Mesenchymal stem cell (in vitro differentiated cells and primary cell): Measurements from ENCODE around the gene SMARCAL1.

Source experiments
- DNase-seq: peaks from one replicate; pipeline ENCODE4 v3.0.0-alpha.2; 2013
- H2AFZ ChIP-seq: one replicate; pipeline ENCODE4 v1.6.1; 2013; ENCODE audit warnings: low read depth, mild to moderate bottlenecking, control low read depth, inconsistent platforms, low read length, moderate library complexity
- H2AK5ac ChIP-seq: 2 replicates; pipeline ENCODE4 v1.6.1; 2013; ENCODE audit warnings: low read length, moderate library complexity, mild to moderate bottlenecking, inconsistent platforms; ENCODE audit not compliant: severe bottlenecking
- H2BK120ac ChIP-seq: one replicate; pipeline ENCODE4 v1.6.1; 2013; ENCODE audit warnings: low read depth, mild to moderate bottlenecking, inconsistent platforms, low read length, moderate library complexity
- H2BK12ac ChIP-seq, 2 experiments: one replicate each; pipeline ENCODE4 v1.6.1; 2013; ENCODE audit warnings: inconsistent platforms in 2 of 2, low read length in 2 of 2, mild to moderate bottlenecking in 2 of 2, moderate library complexity in 2 of 2, control low read depth in 1 of 2
- H2BK15ac ChIP-seq: one replicate; pipeline ENCODE4 v1.6.1; 2013; ENCODE audit warnings: mild to moderate bottlenecking, low read depth, inconsistent platforms; ENCODE audit not compliant: poor library complexity, severe bottlenecking
- H2BK5ac ChIP-seq: 2 replicates; pipeline ENCODE4 v1.6.1; 2013; ENCODE audit warnings: low read depth, mild to moderate bottlenecking, low read length, control low read depth, inconsistent platforms; ENCODE audit not compliant: poor library complexity, severe bottlenecking
- H3K14ac ChIP-seq, 2 experiments: one replicate each; pipeline ENCODE4 v1.6.1; 2013; ENCODE audit warnings: inconsistent platforms in 2 of 2, low read length in 2 of 2, control low read depth in 1 of 2, mild to moderate bottlenecking in 1 of 2, moderate library complexity in 1 of 2
- H3K18ac ChIP-seq, 2 experiments: one replicate each; pipeline ENCODE4 v1.6.1; 2013; ENCODE audit warnings: inconsistent platforms in 2 of 2, low read length in 2 of 2, control low read depth in 1 of 2, low read depth in 1 of 2, mild to moderate bottlenecking in 1 of 2
- H3K23ac ChIP-seq, 2 experiments: one replicate each; pipeline ENCODE4 v1.6.1; 2013; ENCODE audit warnings: inconsistent platforms in 2 of 2, low read length in 2 of 2, mild to moderate bottlenecking in 2 of 2, moderate library complexity in 2 of 2, control low read depth in 1 of 2
- H3K27ac ChIP-seq: 2 replicates; pipeline ENCODE4 v1.5.1; 2013; ENCODE audit warnings: mild to moderate bottlenecking, moderate library complexity, low read length, control low read depth, inconsistent platforms; ENCODE audit not compliant: poor library complexity, severe bottlenecking
- H3K27me3 ChIP-seq, 2 experiments: 2 replicates each; pipeline versions ENCODE4 v1.6.1 to v1.7.0; 2013; ENCODE audit warnings: low read length in 2 of 2, mild to moderate bottlenecking in 2 of 2, moderate library complexity in 2 of 2, control low read depth in 1 of 2, inconsistent platforms in 1 of 2; ENCODE audit not compliant: control insufficient read depth in 1 of 2, insufficient read depth in 1 of 2
- H3K36me3 ChIP-seq, 2 experiments: 2 replicates each; pipeline versions ENCODE4 v1.6.1 to v1.7.0; 2013; ENCODE audit warnings: low read length in 2 of 2, control low read depth in 1 of 2, inconsistent platforms in 1 of 2, low read depth in 1 of 2, mild to moderate bottlenecking in 1 of 2; ENCODE audit not compliant: insufficient read depth in 2 of 2, control insufficient read depth in 1 of 2
- H3K4ac ChIP-seq, 2 experiments: one replicate each; pipeline ENCODE4 v1.6.1; 2013; ENCODE audit warnings: inconsistent platforms in 2 of 2, low read length in 2 of 2, mild to moderate bottlenecking in 2 of 2, moderate library complexity in 2 of 2, control low read depth in 1 of 2, low read depth in 1 of 2
- H3K4me1 ChIP-seq: 2 replicates; pipeline ENCODE4 v1.6.1; 2013; ENCODE audit warnings: low read depth, low read length, control low read depth; ENCODE audit not compliant: control insufficient read depth, insufficient read depth
- H3K4me2 ChIP-seq: 2 replicates; pipeline ENCODE4 v1.6.1; 2013; ENCODE audit warnings: low read length, mild to moderate bottlenecking, inconsistent platforms; ENCODE audit not compliant: poor library complexity, severe bottlenecking
- H3K4me3 ChIP-seq, 2 experiments: 2 replicates each; pipeline versions ENCODE4 v1.5.1 to v1.7.0; 2013; ENCODE audit warnings: low read length in 2 of 2, mild to moderate bottlenecking in 2 of 2, control low read depth in 1 of 2, low read depth in 1 of 2; ENCODE audit not compliant: insufficient read depth in 1 of 2
- H3K79me1 ChIP-seq: replicated peaks from 2 replicates; pipeline ENCODE4 v1.6.1; 2013; ENCODE audit warnings: mild to moderate bottlenecking, control low read depth, low read length, inconsistent platforms; ENCODE audit not compliant: poor library complexity, severe bottlenecking
- H3K9ac ChIP-seq: 2 replicates; pipeline ENCODE4 v1.7.0; 2013; ENCODE audit warnings: mild to moderate bottlenecking, low read length, moderate library complexity
- H3K9me3 ChIP-seq: 2 replicates; pipeline ENCODE4 v1.7.0; 2013; ENCODE audit warnings: mild to moderate bottlenecking, low read length; ENCODE audit not compliant: control insufficient read depth
- H4K8ac ChIP-seq: one replicate; pipeline ENCODE4 v1.6.1; 2013; ENCODE audit warnings: inconsistent platforms, mild to moderate bottlenecking, low read length, moderate library complexity
- H4K91ac ChIP-seq: one replicate; pipeline ENCODE4 v1.6.1; 2013; ENCODE audit warnings: mild to moderate bottlenecking, low read length, inconsistent platforms
- WGBS: methylation state at CpG from one replicate; pipeline ENCODE4 v1.1.7; 2013; ENCODE audit warnings: mixed read lengths; 5-methylcytosine and 5-hydroxymethylcytosine counted together

Gene SMARCAL1

DNA sequence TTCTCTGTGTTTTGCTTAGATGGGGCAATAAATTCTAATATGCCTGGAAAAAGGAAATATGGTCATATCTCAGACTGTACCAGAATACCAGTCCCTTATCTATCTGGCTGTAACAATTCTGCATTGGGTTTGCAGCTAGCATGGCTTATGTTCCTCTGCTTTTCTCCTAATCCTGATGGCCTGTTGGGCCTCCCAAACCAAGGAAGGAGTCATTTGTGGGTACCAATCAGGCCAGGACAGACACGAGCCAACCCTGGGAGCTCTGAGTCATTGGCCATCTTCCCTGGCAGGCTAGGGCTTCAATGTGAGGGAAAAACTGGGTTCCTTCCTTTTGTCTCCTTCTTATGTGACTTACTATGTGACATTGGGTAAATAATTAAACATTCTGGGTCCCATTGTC lies 12.0 kb downstream of the SMARCAL1 start:
- Histone ChIP-seq H3K18ac (no peak overlapping the region), H3K27ac (no peak overlapping the region), H2BK120ac (no peak overlapping the region), H3K9me3 (no peaks in the 10 kb centered on the region), H3K14ac (no peak overlapping the region), H2AFZ (no peak overlapping the region), H2BK12ac (no peak overlapping the region), H3K4me1 (no peaks in the 10 kb centered on the region), H3K4ac (no peak overlapping the region), H4K8ac (no peak overlapping the region), H2BK15ac (no peak overlapping the region), H3K4me2 (no peak overlapping the region), H3K9ac (no peak overlapping the region), H2BK5ac (no peak overlapping the region), H3K27me3 (no peaks in the 10 kb centered on the region), H3K79me1 (peaks cover 16% of the 10 kb centered on the region), H3K36me3 (peaks cover 44 to 79% of the 10 kb centered on the region in 2 experiments), H3K23ac (no peak overlapping the region), H2AK5ac (no peak overlapping the region), H4K91ac (no peak overlapping the region), H3K4me3 (no peak overlapping the region)
- WGBS, result 60% methylated on average over 1 of the region's 1 CpG
- DNase-seq, result no peak

DNA sequence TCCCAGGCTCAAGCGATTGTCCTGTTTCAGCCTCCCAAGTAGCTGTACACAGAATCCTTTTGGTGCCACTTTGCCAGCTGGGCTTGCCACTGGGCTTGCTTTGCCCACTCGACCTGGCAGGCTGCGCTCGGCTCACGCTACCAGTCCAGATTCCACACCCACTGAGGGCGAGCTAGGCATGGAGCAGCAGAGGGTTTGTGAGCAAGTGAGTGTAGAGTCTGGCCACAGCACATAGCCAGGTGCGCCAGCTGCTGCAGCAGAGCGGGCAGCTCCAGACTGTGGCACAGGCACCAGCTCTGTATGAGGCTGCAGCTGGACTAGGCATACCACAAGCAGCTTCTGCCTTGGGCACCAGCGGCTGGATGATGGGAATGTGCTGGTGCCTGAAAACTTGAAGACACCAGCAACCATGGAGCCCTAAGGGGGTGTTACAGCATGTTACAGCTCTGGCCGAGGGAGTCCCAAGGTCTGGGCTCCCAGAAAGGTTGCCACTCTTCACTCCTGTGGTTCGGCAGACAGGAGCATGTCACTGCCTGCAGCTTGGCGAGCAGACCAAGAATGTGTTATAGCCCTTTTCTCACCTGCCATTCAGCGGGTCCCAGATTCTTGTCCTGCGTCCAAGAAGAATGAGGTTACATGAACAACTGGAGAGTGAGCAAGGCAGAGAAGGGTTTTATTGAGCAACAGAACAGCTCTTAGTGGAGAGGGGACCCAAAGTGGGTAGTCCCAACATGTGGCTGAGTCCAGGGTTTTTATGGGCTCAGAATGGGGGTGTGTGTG lies 12.9 kb downstream of the SMARCAL1 start:
- H3K9ac ChIP-seq, result no peak overlapping the region
- no peak overlapping the region for H4K8ac ChIP-seq
- H4K91ac ChIP-seq, result peak overlapping the region; percentile 1
- no peak for DNase-seq
- H2BK15ac ChIP-seq, result no peak overlapping the region
- 97% methylated on average over 14 of the region's 14 CpGs for WGBS
- H3K18ac ChIP-seq, result no peak overlapping the region
- no peaks in the 10 kb centered on the region for H3K9me3 ChIP-seq
- no peak overlapping the region for H2BK5ac ChIP-seq
- no peak overlapping the region for H3K4me3 ChIP-seq
- no peaks in the 10 kb centered on the region for H3K27me3 ChIP-seq
- no peak overlapping the region for H3K4ac ChIP-seq
- no peak overlapping the region for H3K4me2 ChIP-seq
- H3K79me1 ChIP-seq, result peaks cover 10% of the 10 kb centered on the region
- no peak overlapping the region for H3K14ac ChIP-seq
- H2BK120ac ChIP-seq, result no peak overlapping the region
- H2AFZ ChIP-seq, result no peak overlapping the region
- H3K36me3 ChIP-seq, result peaks cover 43 to 85% of the 10 kb centered on the region in 2 experiments
- H3K23ac ChIP-seq, result no peak overlapping the region
- H2AK5ac ChIP-seq, result no peak overlapping the region
- H3K27ac ChIP-seq, result no peak overlapping the region
- H3K4me1 ChIP-seq, result no peaks in the 10 kb centered on the region
- H2BK12ac ChIP-seq, result peak overlapping the region in 1 of 2 experiments; percentile 19

DNA sequence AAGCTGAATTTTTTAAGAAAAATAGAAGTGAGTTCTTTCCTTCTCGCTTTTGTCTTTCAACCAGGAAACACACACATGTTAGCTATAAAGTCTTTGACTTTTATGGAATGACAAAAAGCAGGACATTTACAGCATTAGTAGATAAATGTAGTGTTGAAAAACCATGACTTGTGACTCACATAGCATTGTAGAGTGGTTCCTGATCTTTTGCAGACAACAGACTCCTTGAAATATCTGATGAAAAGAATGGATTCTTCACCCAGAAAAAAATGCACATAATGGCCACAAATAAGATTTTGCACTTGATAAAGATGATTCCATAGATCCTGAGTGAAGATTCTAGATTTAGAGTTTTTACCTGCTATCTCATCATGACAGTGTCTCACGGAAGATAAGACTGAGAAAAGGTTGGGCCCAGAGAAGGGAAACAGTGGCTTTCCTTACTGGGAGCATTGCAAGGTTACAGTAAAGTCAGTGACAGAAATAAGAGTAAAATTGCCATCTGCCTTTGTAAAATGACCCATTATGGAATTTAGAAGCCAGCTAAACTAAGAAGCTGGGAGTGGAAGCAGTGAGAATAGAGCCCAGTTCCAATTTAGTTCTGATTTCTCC lies 14.0 kb downstream of the SMARCAL1 start:
- Histone ChIP-seq H3K18ac (peak overlapping the region in 1 of 2 experiments; percentile 46), H4K8ac (no peak overlapping the region), H3K27ac (peak overlapping the region; percentile 15), H2AFZ (no peak overlapping the region), H3K9ac (no peak overlapping the region), H3K79me1 (peaks cover 10% of the 10 kb centered on the region), H3K36me3 (peaks cover 43 to 85% of the 10 kb centered on the region in 2 experiments), H3K14ac (no peak overlapping the region), H3K27me3 (no peaks in the 10 kb centered on the region), H2BK12ac (no peak overlapping the region), H3K9me3 (no peaks in the 10 kb centered on the region), H3K4me2 (no peak overlapping the region), H3K4me3 (no peak overlapping the region), H2BK15ac (no peak overlapping the region), H3K4ac (no peak overlapping the region), H3K4me1 (no peaks in the 10 kb centered on the region), H2AK5ac (no peak overlapping the region), H2BK120ac (no peak overlapping the region), H3K23ac (no peak overlapping the region), H2BK5ac (no peak overlapping the region), H4K91ac (no peak overlapping the region)
- 68% methylated on average over 1 of the region's 2 CpGs for WGBS
- DNase-seq, result peak; percentile 56

DNA sequence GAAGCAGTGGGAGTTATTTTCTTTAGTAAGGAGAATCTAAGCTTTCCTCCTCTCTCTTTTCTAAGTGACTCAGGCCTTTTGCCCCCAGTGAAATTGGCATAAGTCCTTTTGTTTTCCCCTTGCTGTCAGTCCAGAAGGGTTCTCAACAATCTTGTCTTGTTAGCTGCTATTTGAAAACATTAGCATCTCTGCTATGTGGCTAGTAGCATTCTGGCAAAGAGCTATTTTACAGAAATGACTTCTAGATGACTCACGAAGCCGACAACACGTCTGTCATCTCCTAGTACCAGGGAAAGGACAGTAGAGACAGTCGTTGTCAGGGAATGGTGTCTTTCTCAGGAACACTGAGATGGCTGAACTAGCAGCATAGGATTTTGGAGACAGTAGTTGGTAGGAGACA lies 14.7 kb downstream of the SMARCAL1 start:
- Histone ChIP-seq H3K4me3 (no peak overlapping the region), H3K4me1 (no peaks in the 10 kb centered on the region), H2AFZ (no peak overlapping the region), H3K4me2 (no peak overlapping the region), H3K9ac (no peak overlapping the region), H2AK5ac (no peak overlapping the region), H4K8ac (no peak overlapping the region), H3K27me3 (no peaks in the 10 kb centered on the region), H2BK15ac (no peak overlapping the region), H2BK5ac (no peak overlapping the region), H3K27ac (no peak overlapping the region), H3K9me3 (no peaks in the 10 kb centered on the region), H3K36me3 (peaks cover 41 to 84% of the 10 kb centered on the region in 2 experiments), H3K4ac (no peak overlapping the region), H2BK12ac (no peak overlapping the region), H3K18ac (no peak overlapping the region), H3K14ac (no peak overlapping the region), H3K23ac (no peak overlapping the region), H3K79me1 (peaks cover 8% of the 10 kb centered on the region), H2BK120ac (no peak overlapping the region), H4K91ac (no peak overlapping the region)
- peak; percentile 63 for DNase-seq
- 6% methylated on average over 4 of the region's 4 CpGs for WGBS
